HEK293T (cell line): ENCODE data around the gene NELFA.
"Not testable (repeated sequence)": the region's sequence is repeated elsewhere in the genome, so short reads cannot be mapped to it uniquely, and the experiment has no call there.

Experiments used
- CTCF ChIA-PET: fragments of 350-600 bp; formaldehyde crosslinking; extraction: SDS; loops from one replicate; lab custom pipeline; 2021; ENCODE audit warnings: antibody characterized with exemption, inconsistent platforms; lab: Yijun Ruan, JAX
- POLR2A ChIA-PET: fragments of 350-600 bp; formaldehyde crosslinking; extraction: SDS; loops from one replicate; lab custom pipeline; 2020; ENCODE audit warnings: antibody characterized with exemption, inconsistent platforms; lab: Yijun Ruan, JAX
- DNase-seq: peaks from one replicate; pipeline ENCODE4 v3.0.0; 2012; ENCODE audit warnings: mixed read lengths; ENCODE audit errors: extremely low spot score
- ARNT ChIP-seq: fragments of 450-650 bp; IDR thresholded peaks from 2 replicates; pipeline ENCODE4 v1.6.1; 2017; ENCODE audit warnings: mild to moderate bottlenecking
- BHLHE40 ChIP-seq: fragments of 450-650 bp; IDR thresholded peaks from 2 replicates; pipeline ENCODE4 v1.6.1; 2016; ENCODE audit warnings: mild to moderate bottlenecking, moderate library complexity, borderline replicate concordance
- CTBP1 ChIP-seq: fragments of 450-650 bp; IDR thresholded peaks from 2 replicates; pipeline ENCODE4 v1.6.1; 2016; ENCODE audit warnings: borderline replicate concordance
- ELF4 ChIP-seq: fragments of 450-650 bp; IDR thresholded peaks from 2 replicates; pipeline ENCODE4 v1.6.1; 2017; ENCODE audit warnings: antibody characterized with exemption
- FOXA1 ChIP-seq: fragments of 450-650 bp; IDR thresholded peaks from 2 replicates; pipeline ENCODE4 v1.6.1; 2016; ENCODE audit warnings: mild to moderate bottlenecking
- FOXK2 ChIP-seq: fragments of 450-650 bp; IDR thresholded peaks from 2 replicates; pipeline ENCODE4 v1.6.1; 2016; ENCODE audit warnings: mild to moderate bottlenecking
- FOXM1 ChIP-seq: fragments of 450-650 bp; IDR thresholded peaks from 2 replicates; pipeline ENCODE4 v1.6.1; 2017; ENCODE audit warnings: mild to moderate bottlenecking, borderline replicate concordance
- HDGF ChIP-seq: fragments of 450-650 bp; IDR thresholded peaks from 2 replicates; pipeline ENCODE4 v1.6.1; 2017; ENCODE audit warnings: antibody characterized with exemption, borderline replicate concordance
- L3MBTL2 ChIP-seq: fragments of 450-650 bp; conservative IDR thresholded peaks from 2 replicates; pipeline ENCODE4 v1.6.1; 2016; ENCODE audit warnings: mild to moderate bottlenecking
- LEF1 ChIP-seq: fragments of 450-650 bp; IDR thresholded peaks from 2 replicates; pipeline ENCODE4 v1.6.1; 2017; ENCODE audit warnings: mild to moderate bottlenecking, borderline replicate concordance
- NFRKB ChIP-seq: fragments of 450-650 bp; IDR thresholded peaks from 2 replicates; pipeline ENCODE4 v1.6.1; 2016; ENCODE audit warnings: mild to moderate bottlenecking, moderate library complexity
- PKNOX1 ChIP-seq: fragments of 450-650 bp; IDR thresholded peaks from 2 replicates; pipeline ENCODE4 v1.6.1; 2016
- SP1 ChIP-seq: fragments of 450-650 bp; IDR thresholded peaks from 2 replicates; pipeline ENCODE4 v1.6.1; 2017
- SUZ12 ChIP-seq: fragments of 450-650 bp; IDR thresholded peaks from 2 replicates; pipeline ENCODE4 v1.6.1; 2016; ENCODE audit warnings: mild to moderate bottlenecking
- TARDBP ChIP-seq: fragments of 450-650 bp; IDR thresholded peaks from 2 replicates; pipeline ENCODE4 v1.6.1; 2016
- ZNF384 ChIP-seq: fragments of 450-650 bp; IDR thresholded peaks from 2 replicates; pipeline ENCODE4 v1.6.1; 2016

NELFA gene

DNA sequence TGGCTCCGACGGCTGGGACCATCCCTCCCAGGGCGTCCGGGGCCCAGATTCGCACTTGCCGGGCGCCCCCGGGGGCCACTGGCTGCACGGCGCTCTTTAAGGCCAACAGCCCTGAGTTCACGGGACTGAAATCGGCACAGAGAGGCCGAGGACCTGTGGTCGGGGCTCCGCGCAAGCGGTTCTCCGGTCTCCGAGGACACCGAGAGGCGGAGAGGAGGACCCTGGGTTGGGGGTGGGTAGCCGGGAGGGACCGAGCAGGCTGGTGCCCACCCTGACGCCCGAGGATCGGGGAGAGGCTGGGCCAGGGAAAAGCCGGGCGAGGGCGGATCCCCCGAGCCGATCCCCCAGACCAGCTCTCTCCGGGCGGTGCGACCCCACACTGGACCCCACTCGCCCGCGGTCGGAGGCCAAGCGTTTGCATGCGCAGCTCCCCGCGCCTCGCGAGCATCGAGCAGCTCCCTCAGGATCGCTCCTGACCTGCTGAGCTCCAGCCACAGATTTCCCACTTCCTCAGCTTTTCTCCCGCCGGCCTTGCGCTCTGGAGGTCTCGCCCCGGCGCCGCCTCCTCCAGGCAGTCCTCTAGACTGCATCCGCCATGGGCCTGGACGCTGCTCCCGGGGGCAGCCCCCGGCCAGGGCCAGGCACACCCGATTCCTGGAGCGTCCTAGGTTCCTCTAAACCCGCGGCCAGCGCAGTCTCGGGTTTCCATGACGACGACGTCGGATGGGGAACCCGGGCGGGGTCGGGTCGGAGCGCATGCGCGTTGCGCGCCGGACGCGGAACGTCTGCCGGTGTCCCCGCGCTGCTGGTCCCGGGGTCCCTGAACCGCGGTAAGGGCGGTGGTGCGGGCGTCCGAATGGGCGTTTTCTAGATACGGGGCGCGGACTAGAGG, 32.7 kb upstream of the NELFA start:
- peak; percentile 97 for DNase-seq
- ChIA-PET POLR2A (interaction anchor here (1.6 kb wide), 1 partner anchor 32 kb away, joined by 10 read pairs; the partner anchor contains the start of gene NELFA), CTCF (no interaction called here)
- no peak for TF ChIP-seq LEF1
- peak; percentile 59 for TF ChIP-seq L3MBTL2

- ChIA-PET CTCF (no interaction called here), POLR2A (interaction anchor here (1.6 kb wide), 1 partner anchor 31 kb away, joined by 10 read pairs; the partner anchor contains the start of gene NELFA)
- DNase-seq, result no peak
- TF ChIP-seq FOXM1, result no peak
- no peak for TF ChIP-seq ELF4
- TF ChIP-seq FOXK2, result no peak
- no peak for TF ChIP-seq PKNOX1
- TF ChIP-seq HDGF, result no peak
- no peak for TF ChIP-seq BHLHE40
- no peak for TF ChIP-seq SP1
- TF ChIP-seq NFRKB, result no peak
- TF ChIP-seq FOXA1, result no peak
- no peak for TF ChIP-seq L3MBTL2
- no peak for TF ChIP-seq SUZ12
- no peak for TF ChIP-seq CTBP1
- no peak for TF ChIP-seq ARNT
- TF ChIP-seq LEF1, result no peak
- no peak for TF ChIP-seq TARDBP
- TF ChIP-seq ZNF384, result no peak
These were observed 31.8 kb upstream of the NELFA start for GRCh38 chr4:2040391-2041238.

GRCh38 chr4:2036866-2037265, 28.1 kb upstream of the NELFA start:
- DNase-seq, result no peak
- TF ChIP-seq FOXM1, result no peak
- TF ChIP-seq FOXA1, result no peak
- no peak for TF ChIP-seq LEF1
- no peak for TF ChIP-seq NFRKB
- no peak for TF ChIP-seq ZNF384
- TF ChIP-seq FOXK2, result no peak
- no peak for TF ChIP-seq L3MBTL2
- no peak for TF ChIP-seq ELF4
- TF ChIP-seq SP1, result no peak
- no peak for TF ChIP-seq SUZ12
- no peak for TF ChIP-seq BHLHE40
- no peak for TF ChIP-seq CTBP1
- no peak for TF ChIP-seq ARNT
- no peak for TF ChIP-seq TARDBP
- ChIA-PET POLR2A (interaction anchor here (1.2 kb wide), 1 partner anchor 27 kb away, joined by 3 read pairs; no protein-coding TSS in a partner anchor), CTCF (no interaction called here)

DNA sequence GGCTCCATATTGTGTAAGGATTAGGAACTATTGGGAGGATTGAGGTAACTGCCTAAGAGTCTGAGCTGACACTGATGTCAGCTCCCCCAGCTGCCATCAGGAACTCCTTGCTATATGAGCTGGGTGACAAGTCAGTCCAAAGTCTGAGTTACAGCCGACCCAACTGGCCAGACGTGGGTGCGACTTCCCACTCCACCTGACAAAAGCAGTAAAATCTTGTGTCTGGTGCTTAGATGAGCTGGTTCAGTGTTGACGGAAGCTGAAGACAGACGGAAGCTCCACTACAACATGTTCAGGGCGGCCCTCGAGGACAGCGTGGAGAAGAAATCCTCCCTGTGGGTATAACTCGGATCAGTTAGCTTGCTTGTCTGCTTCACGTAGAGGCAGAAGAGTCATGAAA, 27.6 kb upstream of the NELFA start:
- ChIA-PET CTCF (no interaction called here), POLR2A (interaction anchor here (1.2 kb wide), 2 partner anchors 27 to 28 kb away, joined by 3 to 5 read pairs; partner anchors contain the start of gene NELFA)
- DNase-seq, result no peak
- no peak for TF ChIP-seq PKNOX1
- TF ChIP-seq L3MBTL2, result no peak
- TF ChIP-seq FOXM1, result no peak
- no peak for TF ChIP-seq HDGF
- no peak for TF ChIP-seq LEF1
- no peak for TF ChIP-seq TARDBP
- no peak for TF ChIP-seq FOXK2
- TF ChIP-seq NFRKB, result no peak
- TF ChIP-seq ZNF384, result no peak
- TF ChIP-seq SUZ12, result no peak
- no peak for TF ChIP-seq BHLHE40
- TF ChIP-seq CTBP1, result no peak
- no peak for TF ChIP-seq ELF4
- no peak for TF ChIP-seq FOXA1

DNA sequence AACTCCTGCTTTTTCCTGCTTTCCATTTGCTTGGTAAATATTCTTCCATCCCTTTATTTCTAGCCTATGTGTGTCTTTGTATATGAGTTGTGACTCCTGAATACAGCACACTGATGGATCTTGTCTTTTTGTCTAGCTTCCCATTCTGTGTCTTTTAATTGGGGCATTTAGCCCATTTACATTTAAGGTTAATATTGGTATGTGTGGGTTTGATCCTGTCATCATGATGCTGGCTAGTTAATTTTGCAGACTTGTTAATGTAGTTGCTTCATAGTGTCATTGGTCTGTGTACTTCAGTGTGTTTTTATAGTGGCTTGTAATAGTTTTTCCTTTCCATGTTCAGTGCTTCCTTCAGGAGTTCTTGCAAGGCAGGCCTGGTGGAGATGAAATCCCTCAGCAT, 22.4 kb upstream of the NELFA start:
- CTCF ChIA-PET, DNase-seq, POLR2A ChIA-PET: not testable (repeated sequence)

- POLR2A ChIA-PET, CTCF ChIA-PET, DNase-seq: not testable (repeated sequence)
These were observed 18.3 kb upstream of the NELFA start for GRCh38 chr4:2027120-2027519.

- POLR2A ChIA-PET, result no interaction called here
- no peak for DNase-seq
- TF ChIP-seq BHLHE40, result no peak
- no peak for TF ChIP-seq LEF1
- no peak for TF ChIP-seq FOXK2
- TF ChIP-seq SUZ12, result no peak
- no peak for TF ChIP-seq SP1
- no peak for TF ChIP-seq FOXM1
- TF ChIP-seq ELF4, result no peak
- TF ChIP-seq ARNT, result no peak
- no peak for TF ChIP-seq CTBP1
- CTCF ChIA-PET, result no interaction called here
These were observed 17.0 kb upstream of the NELFA start for GRCh38 chr4:2025817-2026216.
